ENCODE data around the gene LINGO3.

The LINGO3 gene

DNA sequence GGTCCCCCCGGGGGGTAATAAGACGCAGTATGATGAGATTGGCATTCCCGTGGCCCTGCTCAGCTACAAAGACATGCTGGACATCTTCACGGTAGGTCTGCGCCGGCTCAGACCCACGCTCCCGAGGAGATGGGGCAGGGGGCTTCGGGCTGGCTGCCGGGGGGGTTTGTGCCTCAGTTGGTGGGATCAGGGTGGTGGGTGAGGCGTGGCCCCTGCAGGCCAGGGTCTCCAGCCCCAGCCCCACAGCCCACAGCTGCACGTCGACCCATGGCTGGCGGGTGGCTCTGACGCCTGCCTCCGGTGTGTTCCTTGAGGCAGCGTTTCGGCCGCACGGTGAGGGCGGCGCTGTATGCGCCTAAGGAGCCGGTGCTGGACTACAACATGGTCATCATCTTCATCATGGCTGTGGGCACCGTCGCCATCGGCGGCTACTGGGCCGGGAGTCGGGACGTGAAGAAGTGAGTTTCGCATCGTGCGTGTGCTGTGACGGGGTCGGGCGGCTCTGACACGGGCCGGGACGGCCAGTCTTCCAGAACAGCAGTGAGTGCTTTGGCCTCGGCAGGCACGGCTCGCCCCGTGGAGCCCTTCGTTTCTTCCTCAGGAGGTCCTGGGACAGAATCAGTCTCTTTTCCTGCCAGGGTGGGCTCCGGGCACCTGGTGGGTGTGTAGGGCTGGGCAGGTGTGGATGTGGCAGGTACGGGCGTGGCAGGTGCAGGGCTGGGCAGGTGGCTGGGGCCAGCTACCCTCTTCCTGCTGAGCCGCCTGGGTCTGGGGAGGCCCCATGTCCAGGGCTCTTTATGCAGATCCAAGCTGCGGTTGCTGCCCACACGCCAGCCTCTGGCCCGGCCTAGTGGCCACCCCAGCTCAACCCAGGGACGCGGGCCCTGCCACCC is 31.0 kb upstream of the LINGO3 start:
- no peak overlapping the region for H3K27ac ChIP-seq
- TF ChIP-seq ZFX (IDR thresholded peaks at IDR 0.05) = no peak
- TF ChIP-seq, protein P1, sequence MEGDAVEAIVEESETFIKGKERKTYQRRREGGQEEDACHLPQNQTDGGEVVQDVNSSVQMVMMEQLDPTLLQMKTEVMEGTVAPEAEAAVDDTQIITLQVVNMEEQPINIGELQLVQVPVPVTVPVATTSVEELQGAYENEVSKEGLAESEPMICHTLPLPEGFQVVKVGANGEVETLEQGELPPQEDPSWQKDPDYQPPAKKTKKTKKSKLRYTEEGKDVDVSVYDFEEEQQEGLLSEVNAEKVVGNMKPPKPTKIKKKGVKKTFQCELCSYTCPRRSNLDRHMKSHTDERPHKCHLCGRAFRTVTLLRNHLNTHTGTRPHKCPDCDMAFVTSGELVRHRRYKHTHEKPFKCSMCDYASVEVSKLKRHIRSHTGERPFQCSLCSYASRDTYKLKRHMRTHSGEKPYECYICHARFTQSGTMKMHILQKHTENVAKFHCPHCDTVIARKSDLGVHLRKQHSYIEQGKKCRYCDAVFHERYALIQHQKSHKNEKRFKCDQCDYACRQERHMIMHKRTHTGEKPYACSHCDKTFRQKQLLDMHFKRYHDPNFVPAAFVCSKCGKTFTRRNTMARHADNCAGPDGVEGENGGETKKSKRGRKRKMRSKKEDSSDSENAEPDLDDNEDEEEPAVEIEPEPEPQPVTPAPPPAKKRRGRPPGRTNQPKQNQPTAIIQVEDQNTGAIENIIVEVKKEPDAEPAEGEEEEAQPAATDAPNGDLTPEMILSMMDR (conservative IDR thresholded peaks at IDR 0.05) = no peak

DNA sequence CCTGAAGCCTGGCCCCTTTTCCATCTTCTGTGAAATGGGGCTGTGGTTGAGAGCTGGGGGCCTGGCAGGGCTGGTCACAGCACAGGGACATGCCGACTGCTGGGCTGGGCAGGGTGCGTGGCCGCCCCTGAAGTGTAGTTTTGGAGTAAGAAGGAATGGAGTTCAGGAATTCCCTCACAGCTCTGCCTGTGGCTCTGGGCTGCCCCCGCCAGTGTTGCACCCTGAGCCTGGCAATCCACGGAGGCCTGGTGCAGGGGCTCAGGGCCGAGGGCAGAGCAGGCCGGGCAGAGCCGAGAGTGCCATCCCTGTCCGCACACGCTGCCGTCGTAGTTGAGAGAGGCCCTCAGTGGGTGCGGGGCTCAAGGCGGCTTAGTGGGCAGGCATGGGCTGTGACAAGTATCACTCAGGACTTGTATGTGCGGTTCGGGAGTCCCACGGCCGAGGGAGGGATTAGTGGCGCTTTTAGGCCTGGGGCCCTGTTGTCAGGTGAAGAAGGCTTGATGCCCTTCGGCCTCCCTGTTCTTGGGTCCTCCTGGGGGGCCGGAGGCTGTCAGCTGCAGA is 30.2 kb upstream of the LINGO3 start:
- H3K27ac ChIP-seq = no peak overlapping the region
- no peak for TF ChIP-seq ZFX (IDR thresholded peaks at IDR 0.05)
- TF ChIP-seq, protein P1 (conservative IDR thresholded peaks at IDR 0.05) = no peak

DNA sequence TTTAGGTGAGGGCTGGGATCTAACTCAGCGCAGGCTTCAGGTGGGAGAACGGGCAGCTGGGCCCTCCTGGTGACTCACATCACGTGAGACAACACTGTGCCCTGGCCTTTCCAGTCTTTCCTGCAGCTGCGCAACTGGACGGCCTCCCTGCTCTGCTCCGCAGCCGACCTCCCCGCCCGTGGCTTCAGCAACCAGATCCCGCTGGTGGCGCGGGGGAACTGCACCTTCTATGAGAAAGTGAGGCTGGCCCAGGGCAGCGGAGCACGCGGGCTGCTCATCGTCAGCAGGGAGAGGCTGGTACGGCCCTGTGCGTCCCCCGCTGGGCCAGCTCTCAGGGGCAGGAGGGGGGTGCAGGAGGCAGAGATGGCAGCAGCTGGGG is 29.4 kb upstream of the LINGO3 start:
- no peak overlapping the region for H3K27ac ChIP-seq
- no peak for TF ChIP-seq ZFX (IDR thresholded peaks at IDR 0.05)
- TF ChIP-seq, protein P1 (conservative IDR thresholded peaks at IDR 0.05) = no peak; the same call in 1 of the 2 replicates

DNA sequence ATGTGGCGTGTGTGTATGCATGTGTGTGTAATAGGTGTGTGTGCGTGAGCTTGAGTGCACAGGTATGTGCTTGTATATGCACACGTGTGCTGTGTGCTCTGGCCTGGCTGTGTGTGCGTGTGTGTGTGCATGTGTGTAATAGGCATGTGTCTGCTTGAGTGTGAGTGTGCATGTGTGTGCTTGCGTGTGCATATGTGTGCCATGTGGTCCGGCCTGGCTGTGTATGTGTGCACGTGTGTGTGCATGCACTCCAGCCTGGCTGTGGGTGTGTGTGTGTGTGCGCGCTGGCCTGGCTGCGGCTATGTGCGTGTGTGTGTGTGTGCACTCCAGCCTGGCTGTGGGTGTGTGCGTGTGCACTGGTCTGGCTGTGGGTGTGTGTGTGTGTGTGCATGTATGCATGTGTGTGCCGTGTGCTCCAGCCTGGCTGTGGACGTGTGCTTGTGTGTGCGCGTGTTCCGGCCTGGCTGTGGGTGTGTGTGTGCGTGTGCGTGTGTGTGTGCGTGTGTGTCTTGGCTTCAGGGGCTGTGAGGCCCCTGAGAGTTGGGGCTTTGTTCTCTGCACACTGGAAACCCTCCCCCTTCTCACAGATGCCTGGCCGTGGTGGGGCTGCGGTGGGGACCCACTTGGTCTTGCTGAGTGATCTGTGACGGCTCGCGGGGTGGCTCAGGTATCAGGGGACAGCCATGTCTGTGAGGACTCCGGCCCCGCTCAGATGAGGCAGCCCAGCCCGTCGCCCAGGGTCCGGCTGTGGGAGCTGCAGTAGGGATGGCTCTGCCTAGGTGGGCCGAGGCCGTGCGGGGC is 28.8 kb upstream of the LINGO3 start:
- TF ChIP-seq, protein P1 (conservative IDR thresholded peaks at IDR 0.05) = no peak
- no peak for TF ChIP-seq ZFX (IDR thresholded peaks at IDR 0.05)
- H3K27ac ChIP-seq = no peak overlapping the region

DNA sequence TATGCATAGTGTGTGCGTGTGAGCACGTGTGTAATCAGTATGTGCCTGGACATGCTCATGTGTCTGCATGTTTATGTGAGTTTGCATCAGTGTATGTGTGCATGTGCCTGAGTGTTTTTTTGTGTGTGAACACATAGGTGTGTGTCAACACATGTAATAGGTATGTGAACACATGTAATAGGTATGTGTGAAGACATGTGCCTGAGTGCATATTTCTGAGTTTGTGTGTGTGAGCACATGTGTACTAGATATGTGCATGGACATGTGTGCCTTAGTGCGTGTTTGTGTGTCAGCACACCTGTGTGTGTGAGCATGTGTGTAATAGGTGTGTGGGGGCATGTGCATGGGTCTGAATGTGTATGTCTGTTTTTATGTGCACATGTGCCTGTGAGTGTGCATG is 27.9 kb upstream of the LINGO3 start:
- no peak overlapping the region for H3K27ac ChIP-seq
- TF ChIP-seq, protein P1 (conservative IDR thresholded peaks at IDR 0.05) = no peak
- no peak for TF ChIP-seq ZFX (IDR thresholded peaks at IDR 0.05)

DNA sequence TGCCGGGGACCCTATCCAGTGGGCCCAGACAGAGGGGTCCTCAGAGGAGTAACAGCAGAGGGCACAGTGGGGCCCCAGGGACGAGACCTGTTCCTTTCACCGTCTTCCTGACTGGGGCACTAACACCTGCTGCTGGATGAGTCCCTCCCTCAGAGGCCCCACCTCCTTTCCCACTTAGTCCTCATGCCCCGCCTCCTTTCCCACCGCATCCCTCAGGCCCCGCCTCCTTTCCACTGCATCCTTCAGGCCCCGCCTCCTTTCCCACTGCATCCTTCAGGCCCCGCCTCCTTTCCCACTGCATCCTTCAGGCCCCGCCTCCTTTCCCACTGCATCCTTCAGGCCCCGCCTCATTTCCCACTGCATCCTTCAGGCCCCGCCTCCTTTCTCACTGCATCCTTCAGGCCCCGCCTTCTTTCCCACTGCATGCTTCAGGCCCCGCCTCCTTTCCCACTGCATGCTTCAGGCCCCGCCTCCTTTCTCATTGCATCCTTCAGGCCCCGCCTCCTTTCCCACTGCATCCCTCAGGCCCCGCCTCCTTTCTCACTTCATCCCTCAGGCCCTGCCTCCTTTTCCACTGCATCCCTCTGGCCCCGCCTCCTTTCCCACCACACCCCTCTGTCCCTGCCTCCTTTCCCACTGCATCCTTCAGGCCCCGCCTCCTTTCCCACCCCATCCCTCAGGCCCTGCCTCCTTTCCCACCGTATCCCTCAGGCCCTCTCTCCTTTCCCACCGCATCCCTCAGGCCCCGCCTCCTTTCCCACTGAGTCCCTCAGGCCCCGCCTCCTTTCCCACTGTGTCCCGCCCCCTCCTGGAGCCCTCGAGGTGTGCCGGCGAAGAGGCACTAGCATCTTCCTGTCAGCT is 27.3 kb upstream of the LINGO3 start:
- H3K27ac ChIP-seq = no peak overlapping the region
- TF ChIP-seq ZFX (IDR thresholded peaks at IDR 0.05) = no peak
- TF ChIP-seq, protein P1 (conservative IDR thresholded peaks at IDR 0.05) = no peak

Data from C4-2B (cell line).